ENCODE data around the gene SERTM2.
"Not testable (repeated sequence)": the region's sequence is repeated elsewhere in the genome, so short reads cannot be mapped to it uniquely, and the experiment has no call there.

Gene SERTM2

DNA sequence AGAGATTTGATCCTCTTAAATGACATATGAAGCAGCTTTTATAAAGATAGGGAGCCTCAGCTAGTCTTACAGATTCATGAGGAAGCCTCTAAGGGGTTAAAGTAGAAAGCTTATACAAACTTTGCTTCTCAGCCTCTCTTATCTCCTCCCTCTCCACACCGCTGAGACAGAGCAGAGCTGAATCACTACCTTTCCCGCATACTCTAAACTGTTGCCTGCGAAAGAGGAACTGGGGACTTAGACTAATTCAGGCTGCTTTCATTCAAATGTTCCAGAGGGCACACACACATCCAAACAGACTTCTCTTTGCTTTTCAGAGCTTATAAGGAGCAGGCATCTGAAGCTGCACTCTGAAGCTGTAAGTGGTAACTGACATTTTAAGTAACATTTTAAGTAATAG is at the start of gene SERTM2:
Gene SERTM2, plus strand, starts transcription at position 169 of the 400 bp plus-strand sequence. CDS start 7,213 bp downstream, outside the sequence.
- no peak for DNase-seq (ENCODE audit: low spot score)

DNA sequence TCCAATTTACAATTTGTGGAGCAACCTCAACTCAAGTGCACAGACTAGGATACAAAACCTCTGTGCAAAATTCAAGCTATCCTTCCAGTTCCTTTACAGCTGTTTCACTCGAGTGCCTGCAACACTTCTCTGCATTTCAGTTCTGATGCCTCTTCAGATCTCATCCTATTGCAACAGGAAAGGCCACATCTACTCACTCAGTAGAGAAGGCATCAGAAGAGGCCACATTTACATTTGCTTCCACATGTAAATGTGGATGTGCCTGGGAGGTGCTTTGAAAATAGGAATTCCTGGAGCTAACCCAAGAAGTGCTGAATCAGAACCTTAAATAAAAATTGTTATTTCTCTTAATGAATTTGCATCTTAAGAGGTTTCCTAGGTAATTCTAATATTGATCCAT is 45.8 kb upstream of the SERTM2 start:
- DNase-seq (ENCODE audit: low spot score), result no peak

DNA sequence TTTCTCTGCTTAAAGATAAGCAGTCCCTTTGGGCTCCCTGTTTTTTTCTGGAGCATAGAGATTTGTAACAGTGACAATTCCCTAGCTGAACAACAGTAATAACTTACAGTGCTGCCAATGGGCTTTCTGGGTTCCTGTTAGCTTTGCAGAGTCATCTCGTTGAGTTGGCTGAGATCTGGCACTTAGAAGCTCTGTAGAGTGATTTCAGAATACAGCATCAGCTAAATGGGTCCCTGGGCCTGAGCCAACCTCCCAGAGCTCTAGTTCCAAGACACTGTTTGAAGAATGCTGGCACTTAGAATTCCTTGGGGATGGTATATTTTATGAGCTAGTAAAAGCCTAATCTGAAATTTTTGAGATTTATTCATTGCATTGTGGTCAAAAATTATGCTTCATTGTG is 43.5 kb upstream of the SERTM2 start:
- DNase-seq (ENCODE audit: low spot score), result no peak

GRCh38 chrX:111470681-111471403 is 40.6 kb upstream of the SERTM2 start:
- no peak for DNase-seq (ENCODE audit: low spot score)

DNA sequence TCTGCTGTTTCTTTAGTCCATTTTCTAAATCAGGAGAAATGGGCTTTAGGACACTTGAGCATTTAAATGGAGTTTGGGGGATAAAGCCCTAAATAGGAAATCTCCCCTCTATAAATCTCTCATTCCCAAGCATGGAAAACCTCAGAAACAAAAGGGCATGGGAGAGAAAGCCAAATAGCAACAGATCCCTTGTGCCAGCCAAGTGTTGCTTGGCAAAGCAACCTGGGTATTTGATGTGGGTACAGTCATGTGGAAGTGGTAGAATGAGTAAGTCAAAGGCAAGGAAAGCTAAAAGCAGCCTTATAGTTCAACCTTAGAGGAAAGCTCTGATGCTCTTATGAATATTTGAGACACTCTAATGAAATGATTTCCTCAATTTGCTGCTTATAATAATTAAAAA is 29.5 kb upstream of the SERTM2 start:
- DNase-seq (ENCODE audit: low spot score), result no peak

- DNase-seq (ENCODE audit: low spot score), result no peak
These were observed 28.3 kb upstream of the SERTM2 start for GRCh38 chrX:111483135-111483534.

GRCh38 chrX:111483881-111484280 is 27.6 kb upstream of the SERTM2 start:
- DNase-seq (ENCODE audit: low spot score), result no peak

DNA sequence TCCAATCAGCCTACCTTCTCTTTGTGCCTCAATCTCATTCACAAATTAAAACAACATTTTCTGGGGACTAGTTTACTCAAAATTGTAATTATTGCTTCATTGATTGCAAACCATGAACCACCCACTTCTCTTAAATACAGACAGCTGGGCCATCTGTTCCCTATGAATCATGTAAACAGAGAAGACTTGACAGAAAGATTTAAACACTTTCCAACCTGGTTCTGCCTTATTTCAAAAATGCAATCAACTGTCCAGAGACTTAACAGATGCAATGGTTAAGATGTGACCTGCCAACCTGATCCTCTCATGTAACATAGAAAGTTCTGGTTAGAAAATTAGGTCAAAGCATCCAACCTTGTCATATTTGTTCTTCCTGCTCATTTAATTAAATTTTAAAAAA is 20.8 kb upstream of the SERTM2 start:
- DNase-seq (ENCODE audit: low spot score), result no peak

DNA sequence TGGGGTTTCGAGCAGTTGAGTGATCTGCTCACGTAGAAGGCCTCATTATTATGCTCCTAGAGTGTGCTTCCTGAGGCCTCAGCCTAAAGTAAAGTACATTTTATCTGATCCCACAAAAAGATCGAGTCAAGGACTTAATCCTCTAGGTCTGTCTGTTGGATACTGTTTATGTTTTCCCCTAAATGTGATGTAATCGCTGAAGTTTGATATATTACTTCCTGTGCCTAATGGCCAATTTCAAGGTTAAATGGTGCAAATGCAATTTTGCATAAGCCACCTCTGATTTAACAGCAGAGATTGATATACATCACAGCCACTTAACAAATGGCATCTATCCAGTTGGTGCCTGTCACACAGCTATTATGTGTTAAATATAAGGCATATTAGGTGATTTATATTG is 19.4 kb upstream of the SERTM2 start:
- DNase-seq (ENCODE audit: low spot score), result no peak

GRCh38 chrX:111498538-111499103 is 12.8 kb upstream of the SERTM2 start:
- no peak for DNase-seq (ENCODE audit: low spot score)

DNA sequence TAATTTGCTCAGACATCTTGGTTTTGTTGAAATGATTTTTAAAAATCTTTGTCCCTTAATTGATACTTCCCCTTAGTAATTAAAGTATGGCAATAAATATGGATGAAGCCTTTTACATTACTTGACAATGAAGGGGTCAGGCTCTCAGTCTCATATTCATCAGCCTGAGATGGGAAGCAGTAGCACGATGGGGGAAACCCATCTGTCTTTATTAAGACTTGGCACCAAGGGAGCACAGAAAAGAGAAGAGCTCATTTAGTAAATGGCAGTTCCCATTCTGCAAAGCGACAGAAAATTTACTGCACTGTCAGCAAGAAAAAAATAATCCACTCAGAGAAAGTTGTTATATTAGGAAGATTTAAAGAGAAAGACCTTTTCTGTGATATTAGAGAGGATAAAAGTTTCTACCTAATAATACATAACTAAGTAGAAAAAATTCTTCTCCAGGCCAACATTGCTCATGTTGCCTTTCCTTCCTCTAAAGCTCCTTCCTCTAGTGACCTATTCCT is 7.9 kb upstream of the SERTM2 start:
- DNase-seq (ENCODE audit: low spot score), result no peak

- DNase-seq (ENCODE audit: low spot score), result no peak
These were observed 6.5 kb upstream of the SERTM2 start for GRCh38 chrX:111504941-111505340.

DNA sequence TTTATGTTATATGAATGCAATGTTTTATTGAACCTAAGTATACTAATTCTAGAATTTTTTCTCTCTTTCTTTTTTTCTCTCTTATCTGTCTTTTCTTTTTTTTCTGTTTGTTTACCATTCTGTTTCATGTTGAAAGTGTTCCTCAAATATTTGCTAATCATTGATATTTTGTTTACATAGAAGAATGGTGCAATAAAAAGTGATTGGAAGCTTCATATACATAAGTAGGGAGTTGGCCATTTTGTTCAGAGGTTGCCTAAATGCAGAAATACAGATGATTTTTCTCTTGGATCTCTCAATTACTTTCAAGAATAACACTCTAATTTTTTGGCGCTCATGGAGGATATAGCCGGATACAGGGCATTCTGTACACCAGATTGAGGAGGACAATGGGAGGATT is 5.7 kb upstream of the SERTM2 start:
- DNase-seq (ENCODE audit: low spot score), result no peak

DNA sequence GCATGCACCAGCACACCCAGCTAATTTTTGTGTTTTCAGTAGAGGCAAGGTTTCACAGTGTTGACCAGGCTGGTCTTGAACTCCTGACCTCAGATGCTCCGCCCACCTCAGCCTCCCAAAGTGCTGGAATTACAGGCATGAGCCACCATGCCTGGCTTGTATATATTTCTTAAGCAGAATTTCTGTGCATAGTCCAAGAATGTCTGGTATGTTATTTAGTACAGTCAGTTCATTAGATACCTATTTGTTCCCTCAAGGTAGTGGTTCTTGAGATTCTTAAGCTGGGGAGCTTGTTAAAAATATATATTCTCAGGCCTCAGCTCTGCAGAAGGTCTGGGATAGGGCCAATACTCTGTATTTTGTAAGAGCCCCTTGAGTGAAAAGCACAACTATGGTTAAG is 4.6 kb upstream of the SERTM2 start:
- no peak for DNase-seq (ENCODE audit: low spot score)

GRCh38 chrX:111507933-111508332 is 3.5 kb upstream of the SERTM2 start:
- no peak for DNase-seq (ENCODE audit: low spot score)

- DNase-seq (ENCODE audit: low spot score), result no peak
These were observed 3.9 kb downstream of the SERTM2 start for GRCh38 chrX:111515298-111515697.

GRCh38 chrX:111518667-111519066 is 7.2 kb downstream of the SERTM2 start:
- DNase-seq (ENCODE audit: low spot score), result no peak

DNA sequence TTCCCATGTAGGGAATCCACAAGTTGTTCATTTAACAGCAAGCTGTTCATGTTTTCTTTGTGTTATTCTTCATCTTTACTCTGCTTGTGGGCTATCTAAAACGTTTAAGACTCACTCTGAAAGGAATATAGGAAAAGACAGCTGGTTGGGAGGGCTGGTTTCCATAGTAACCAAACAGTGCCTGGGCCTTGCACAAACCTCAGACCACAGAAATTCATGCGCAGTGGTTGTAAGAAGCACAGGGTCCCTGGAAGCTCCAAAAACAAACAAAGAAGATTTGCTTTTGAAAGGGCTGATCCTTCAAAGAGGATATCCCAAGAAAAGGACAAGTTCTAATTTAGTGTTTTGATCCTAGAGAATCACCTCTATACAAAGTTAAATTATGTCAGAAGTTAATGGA is 7.8 kb downstream of the SERTM2 start:
- DNase-seq (ENCODE audit: low spot score), result no peak

GRCh38 chrX:111520506-111520905 is 9.1 kb downstream of the SERTM2 start:
- no peak for DNase-seq (ENCODE audit: low spot score)

DNA sequence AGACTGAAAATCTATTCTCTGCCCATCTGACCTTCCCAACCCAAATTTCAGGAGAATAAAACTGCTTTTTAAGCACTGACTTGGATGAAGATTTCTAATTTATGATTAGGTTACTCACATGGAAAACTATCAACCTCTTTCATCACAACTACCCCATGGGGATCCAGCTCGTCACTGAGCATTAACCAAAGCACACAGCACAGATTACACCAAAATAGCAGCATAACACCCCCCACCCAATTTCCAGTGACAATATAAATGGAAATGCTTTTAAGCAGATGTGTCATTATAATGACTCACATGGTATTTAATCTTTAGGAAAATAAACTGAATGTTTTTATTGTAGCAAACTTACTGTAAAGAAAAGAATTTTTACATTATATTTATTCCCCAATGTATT is 9.7 kb downstream of the SERTM2 start:
- no peak for DNase-seq (ENCODE audit: low spot score)

- no peak for DNase-seq (ENCODE audit: low spot score)
These were observed 31.8 kb downstream of the SERTM2 start for GRCh38 chrX:111543212-111543741.

DNA sequence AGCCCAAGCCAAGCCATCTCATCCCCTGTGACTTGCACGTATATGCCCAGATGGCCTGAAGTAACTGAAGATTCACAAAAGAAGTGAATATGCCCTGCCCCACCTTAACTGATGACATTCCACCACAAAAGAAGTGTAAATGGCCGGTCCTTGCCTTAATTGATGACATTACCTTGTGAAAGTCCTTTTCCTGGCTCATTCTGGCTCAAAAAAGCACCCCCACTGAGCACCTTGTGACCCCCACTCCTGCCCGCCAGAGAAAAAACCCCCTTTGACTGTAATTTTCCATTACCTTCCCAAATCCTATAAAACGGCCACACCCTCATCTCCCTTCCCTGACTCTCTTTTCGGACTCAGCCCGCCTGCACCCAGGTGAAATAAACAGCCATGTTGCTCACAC is 37.8 kb downstream of the SERTM2 start:
- DNase-seq (ENCODE audit: low spot score), result not testable (repeated sequence)

- no peak for DNase-seq (ENCODE audit: low spot score)
These were observed 44.0 kb downstream of the SERTM2 start for GRCh38 chrX:111555406-111555958.

All from left forelimb (tissue), 1 donor.